Osteoblast (primary cell): ENCODE data around the gene EPGN. TPM values are rescaled to one million over a fixed set of nuclear protein-coding genes. Genes with fewer than 3 reads are reported as not detected.

Experiments used
- DNase-seq: peaks from one replicate; pipeline ENCODE4 v3.0.0; 2011; ENCODE audit warnings: low spot score, mixed read lengths; ENCODE audit not compliant: insufficient read length; ENCODE audit errors: missing footprints
- H2AFZ ChIP-seq: 2 replicates; pipeline ENCODE4 v1.6.0; 2011; ENCODE audit warnings: mild to moderate bottlenecking, low read length
- H3K27ac ChIP-seq: 2 replicates; pipeline ENCODE4 v1.5.1; 2011; ENCODE audit warnings: mild to moderate bottlenecking, low read depth, low read length, moderate library complexity
- H3K27me3 ChIP-seq: 2 replicates; pipeline ENCODE4 v1.6.0; 2012; ENCODE audit warnings: mild to moderate bottlenecking, control low read depth, inconsistent platforms, low read length, moderate library complexity; ENCODE audit not compliant: insufficient read depth
- H3K36me3 ChIP-seq: 2 replicates; pipeline ENCODE4 v1.5.1; 2011; ENCODE audit warnings: mild to moderate bottlenecking, low read length, control low read depth, moderate library complexity; ENCODE audit not compliant: insufficient read depth
- H3K4me1 ChIP-seq: 2 replicates; pipeline ENCODE4 v1.5.1; 2011; ENCODE audit warnings: mild to moderate bottlenecking, low read length, control low read depth, moderate library complexity; ENCODE audit not compliant: insufficient read depth
- H3K4me2 ChIP-seq: 2 replicates; pipeline ENCODE4 v1.6.0; 2011; ENCODE audit warnings: mild to moderate bottlenecking, low read length; ENCODE audit not compliant: insufficient read depth
- H3K4me3 ChIP-seq: fragments of 200-600 bp; sonication (generic); 3 replicates; pipeline ENCODE4 v1.5.1; 2012; ENCODE audit warnings: mild to moderate bottlenecking, low read length, inconsistent platforms; ENCODE audit not compliant: insufficient read depth
- H3K79me2 ChIP-seq: 2 replicates; pipeline ENCODE4 v1.6.0; 2012; ENCODE audit warnings: mild to moderate bottlenecking, low read length, control low read depth, inconsistent platforms; ENCODE audit not compliant: insufficient read depth
- H3K9me3 ChIP-seq: 2 replicates; pipeline ENCODE4 v1.5.1; 2011; ENCODE audit warnings: low read depth, low read length, control low read depth
- H4K20me1 ChIP-seq: 2 replicates; pipeline ENCODE4 v1.6.0; 2012; ENCODE audit warnings: mild to moderate bottlenecking, low read length, control low read depth; ENCODE audit not compliant: insufficient read depth
- total RNA-seq: library from RNA; depleted of rRNA; stranded (reverse); fragments of >200 nt; gene quantifications from 2 replicates; pipeline ENCODE4 v1.2.3, GENCODE V29; 2012
- TF ChIP-seq, protein P1 (sequence below): IDR thresholded peaks from 2 replicates; pipeline ENCODE4 v1.5.1; 2011; ENCODE audit warnings: mild to moderate bottlenecking, low read depth, low read length, moderate library complexity; ENCODE audit errors: extremely low read depth

The EPGN gene
- total RNA-seq, 1 donor = 1.1 TPM

GRCh38 chr4:74330295-74330750 is 22.1 kb downstream of the EPGN start:
- Histone ChIP-seq H3K4me1 (peaks cover 8% of the 10 kb centered on the region), H2AFZ (no peak overlapping the region), H3K27ac (no peak overlapping the region), H3K79me2 (no peaks in the 10 kb centered on the region), H3K9me3 (no peaks in the 10 kb centered on the region), H3K4me2 (no peak overlapping the region), H3K36me3 (no peaks in the 10 kb centered on the region), H3K27me3 (no peaks in the 10 kb centered on the region), H4K20me1 (no peaks in the 10 kb centered on the region), H3K4me3 (no peak overlapping the region)
- TF ChIP-seq, protein P1, sequence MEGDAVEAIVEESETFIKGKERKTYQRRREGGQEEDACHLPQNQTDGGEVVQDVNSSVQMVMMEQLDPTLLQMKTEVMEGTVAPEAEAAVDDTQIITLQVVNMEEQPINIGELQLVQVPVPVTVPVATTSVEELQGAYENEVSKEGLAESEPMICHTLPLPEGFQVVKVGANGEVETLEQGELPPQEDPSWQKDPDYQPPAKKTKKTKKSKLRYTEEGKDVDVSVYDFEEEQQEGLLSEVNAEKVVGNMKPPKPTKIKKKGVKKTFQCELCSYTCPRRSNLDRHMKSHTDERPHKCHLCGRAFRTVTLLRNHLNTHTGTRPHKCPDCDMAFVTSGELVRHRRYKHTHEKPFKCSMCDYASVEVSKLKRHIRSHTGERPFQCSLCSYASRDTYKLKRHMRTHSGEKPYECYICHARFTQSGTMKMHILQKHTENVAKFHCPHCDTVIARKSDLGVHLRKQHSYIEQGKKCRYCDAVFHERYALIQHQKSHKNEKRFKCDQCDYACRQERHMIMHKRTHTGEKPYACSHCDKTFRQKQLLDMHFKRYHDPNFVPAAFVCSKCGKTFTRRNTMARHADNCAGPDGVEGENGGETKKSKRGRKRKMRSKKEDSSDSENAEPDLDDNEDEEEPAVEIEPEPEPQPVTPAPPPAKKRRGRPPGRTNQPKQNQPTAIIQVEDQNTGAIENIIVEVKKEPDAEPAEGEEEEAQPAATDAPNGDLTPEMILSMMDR = no peak
- no peak for DNase-seq

DNA sequence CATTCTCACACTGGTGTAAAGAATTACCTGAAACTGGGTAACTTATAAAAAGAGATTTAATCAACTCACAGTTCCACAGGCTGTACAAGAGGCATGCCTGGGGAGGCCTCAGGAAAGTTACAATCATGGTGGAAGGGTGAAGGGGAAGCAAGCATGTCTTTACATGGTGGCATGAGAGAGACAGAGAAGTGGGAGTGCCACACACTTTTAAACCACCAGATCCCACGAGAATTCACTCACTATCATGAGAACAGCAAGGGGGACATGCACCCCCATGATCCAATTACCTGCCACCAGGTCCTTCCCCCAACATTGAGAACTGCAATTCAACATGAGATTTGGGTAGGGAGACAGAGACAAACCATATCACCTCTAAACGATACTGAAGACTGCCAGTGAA is 23.0 kb downstream of the EPGN start:
- no peak for DNase-seq
- H3K27ac ChIP-seq = no peak overlapping the region
- H3K9me3 ChIP-seq = no peaks in the 10 kb centered on the region
- no peaks in the 10 kb centered on the region for H3K27me3 ChIP-seq
- H2AFZ ChIP-seq = no peak overlapping the region
- H3K79me2 ChIP-seq = no peaks in the 10 kb centered on the region
- no peaks in the 10 kb centered on the region for H4K20me1 ChIP-seq
- no peak overlapping the region for H3K4me2 ChIP-seq
- no peak overlapping the region for H3K4me3 ChIP-seq
- TF ChIP-seq, protein P1 = no peak
- H3K4me1 ChIP-seq = peaks cover 8% of the 10 kb centered on the region
- no peaks in the 10 kb centered on the region for H3K36me3 ChIP-seq

GRCh38 chr4:74331944-74332343 is 23.7 kb downstream of the EPGN start:
- TF ChIP-seq, protein P1 = no peak
- H3K27me3 ChIP-seq = no peaks in the 10 kb centered on the region
- H3K4me1 ChIP-seq = peaks cover 8% of the 10 kb centered on the region
- no peaks in the 10 kb centered on the region for H3K9me3 ChIP-seq
- no peak overlapping the region for H3K4me3 ChIP-seq
- H3K4me2 ChIP-seq = no peak overlapping the region
- no peak for DNase-seq
- H3K79me2 ChIP-seq = no peaks in the 10 kb centered on the region
- no peak overlapping the region for H2AFZ ChIP-seq
- no peak overlapping the region for H3K27ac ChIP-seq
- H3K36me3 ChIP-seq = no peaks in the 10 kb centered on the region
- no peaks in the 10 kb centered on the region for H4K20me1 ChIP-seq

DNA sequence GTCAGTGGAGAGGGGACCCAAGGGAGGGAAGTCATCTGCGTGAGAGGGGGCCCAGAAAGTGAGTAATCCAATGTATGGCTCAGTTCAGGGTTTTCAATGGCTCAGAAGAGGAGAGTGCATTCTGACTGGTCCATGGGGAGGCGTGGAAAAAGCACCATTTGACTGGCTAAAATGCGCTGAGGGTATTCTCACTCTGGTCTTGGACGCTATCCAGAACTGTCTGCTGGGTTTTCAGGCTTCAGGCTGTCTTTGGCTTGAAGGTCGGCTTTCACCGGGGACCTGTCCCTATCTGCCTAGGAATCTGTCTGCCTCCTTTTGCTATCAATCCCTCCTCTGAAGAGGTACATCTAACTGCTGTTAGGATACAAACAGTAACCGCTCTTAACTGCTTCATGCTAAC is 26.4 kb downstream of the EPGN start:
- H4K20me1 ChIP-seq = no peaks in the 10 kb centered on the region
- H3K4me2 ChIP-seq = no peak overlapping the region
- no peaks in the 10 kb centered on the region for H3K27me3 ChIP-seq
- no peaks in the 10 kb centered on the region for H3K79me2 ChIP-seq
- TF ChIP-seq, protein P1 = no peak
- no peak overlapping the region for H3K4me3 ChIP-seq
- no peaks in the 10 kb centered on the region for H3K36me3 ChIP-seq
- DNase-seq = no peak
- no peak overlapping the region for H2AFZ ChIP-seq
- H3K9me3 ChIP-seq = no peaks in the 10 kb centered on the region
- no peaks in the 10 kb centered on the region for H3K4me1 ChIP-seq
- H3K27ac ChIP-seq = no peak overlapping the region
